NCI-H345 (cell line): ENCODE data around the gene DPM2.

Experiments used
- DNase-seq: peaks from one replicate; lab custom pipeline; 2025; lab: John Stamatoyannopoulos, UW

DPM2 gene

GRCh38 chr9:127918183-127919107, 19.2 kb downstream of the DPM2 start:
- no peak for DNase-seq

GRCh38 chr9:127917603-127918002, 20.1 kb downstream of the DPM2 start:
- no peak for DNase-seq

- peak; percentile 92 for DNase-seq
These were observed 20.7 kb downstream of the DPM2 start, which contains the start of gene ST6GALNAC4 for GRCh38 chr9:127916720-127917581. TSS of gene ST6GALNAC4 (minus strand) at chr9:127917041. CDS start at chr9:127916419, 622 bp downstream.

- DNase-seq, result no peak
These were observed 21.6 kb downstream of the DPM2 start for GRCh38 chr9:127915801-127916719.

GRCh38 chr9:127915325-127915752, 22.3 kb downstream of the DPM2 start:
- no peak for DNase-seq

- DNase-seq, result no peak
These were observed 24.0 kb downstream of the DPM2 start for GRCh38 chr9:127913682-127914081.

GRCh38 chr9:127912882-127913281, 24.8 kb downstream of the DPM2 start:
- DNase-seq, result no peak

GRCh38 chr9:127912296-127912695, 25.4 kb downstream of the DPM2 start:
- no peak for DNase-seq

- no peak for DNase-seq
These were observed 26.9 kb downstream of the DPM2 start for GRCh38 chr9:127910613-127911205.

- DNase-seq, result no peak
These were observed 27.8 kb downstream of the DPM2 start for GRCh38 chr9:127909839-127910273.

GRCh38 chr9:127908660-127908926, 29.1 kb downstream of the DPM2 start:
- DNase-seq, result no peak

- DNase-seq, result no peak
These were observed 29.6 kb downstream of the DPM2 start for GRCh38 chr9:127907867-127908659.

GRCh38 chr9:127905788-127906191, 31.9 kb downstream of the DPM2 start:
- DNase-seq, result no peak

- DNase-seq, result no peak
These were observed 32.5 kb downstream of the DPM2 start for GRCh38 chr9:127905004-127905728.

- no peak for DNase-seq
These were observed 33.1 kb downstream of the DPM2 start for GRCh38 chr9:127904561-127905003.

GRCh38 chr9:127903557-127904475, 33.8 kb downstream of the DPM2 start:
- DNase-seq, result no peak

GRCh38 chr9:127899128-127899943, 38.3 kb downstream of the DPM2 start, which contains the start of gene ST6GALNAC6:
TSS of gene ST6GALNAC6 (minus strand) at chr9:127899603. CDS start at chr9:127897981, 1,622 bp downstream.
- DNase-seq, result peak; percentile 77
